Measurements from ENCODE around the gene GRPEL1.
"Not testable (repeated sequence)": the region's sequence is repeated elsewhere in the genome, so short reads cannot be mapped to it uniquely, and the experiment has no call there.

GRPEL1 gene

DNA sequence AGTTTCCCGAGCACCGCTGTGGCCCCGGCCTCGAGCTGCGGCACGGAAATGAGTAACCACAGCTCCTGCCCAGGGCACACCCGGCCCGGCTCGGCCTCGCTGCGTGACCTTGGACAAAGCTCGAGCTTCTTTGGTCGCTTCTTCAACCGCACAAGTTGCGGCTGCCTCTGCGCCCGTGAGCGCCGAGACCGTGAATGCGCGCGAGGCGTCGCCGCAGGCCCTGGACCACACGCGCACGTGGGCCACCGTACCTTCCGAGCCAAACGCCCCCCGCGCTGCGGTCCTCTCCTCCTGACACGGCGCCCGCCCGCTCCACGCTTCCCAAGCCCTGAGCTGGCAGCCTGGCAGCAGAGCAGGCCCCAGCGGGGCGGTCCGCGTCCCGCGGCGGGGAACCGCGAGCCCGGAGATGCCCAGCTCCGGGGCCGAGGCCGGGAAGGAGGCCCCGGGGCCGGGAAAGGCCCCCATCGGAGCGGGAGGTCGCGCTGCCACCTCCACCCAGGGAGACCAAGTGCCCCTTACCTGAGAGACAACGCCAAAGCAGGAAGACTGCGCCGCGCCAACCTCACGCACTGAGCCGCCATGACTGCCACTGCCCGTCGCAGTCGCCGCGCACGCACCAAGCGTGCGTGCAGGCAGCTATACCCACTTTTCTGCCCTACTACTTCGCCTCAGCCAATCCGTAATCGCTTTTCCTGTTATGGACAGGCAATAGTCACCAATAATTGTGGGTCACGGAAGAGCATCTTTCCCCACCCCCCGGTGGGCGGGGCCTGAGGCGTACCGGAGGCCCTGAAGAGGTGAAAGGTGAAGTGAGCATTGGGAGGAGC lies at the start of gene GRPEL1:
GRPEL1 (minus strand) TSS at position 613 of the 827 bp plus-strand sequence; CDS start at position 581, 32 bp downstream.
- DNase-seq, result peak; percentile 89

GRCh38 chr4:7116705-7117104 lies 48.8 kb upstream of the GRPEL1 start:
- DNase-seq, result no peak

DNA sequence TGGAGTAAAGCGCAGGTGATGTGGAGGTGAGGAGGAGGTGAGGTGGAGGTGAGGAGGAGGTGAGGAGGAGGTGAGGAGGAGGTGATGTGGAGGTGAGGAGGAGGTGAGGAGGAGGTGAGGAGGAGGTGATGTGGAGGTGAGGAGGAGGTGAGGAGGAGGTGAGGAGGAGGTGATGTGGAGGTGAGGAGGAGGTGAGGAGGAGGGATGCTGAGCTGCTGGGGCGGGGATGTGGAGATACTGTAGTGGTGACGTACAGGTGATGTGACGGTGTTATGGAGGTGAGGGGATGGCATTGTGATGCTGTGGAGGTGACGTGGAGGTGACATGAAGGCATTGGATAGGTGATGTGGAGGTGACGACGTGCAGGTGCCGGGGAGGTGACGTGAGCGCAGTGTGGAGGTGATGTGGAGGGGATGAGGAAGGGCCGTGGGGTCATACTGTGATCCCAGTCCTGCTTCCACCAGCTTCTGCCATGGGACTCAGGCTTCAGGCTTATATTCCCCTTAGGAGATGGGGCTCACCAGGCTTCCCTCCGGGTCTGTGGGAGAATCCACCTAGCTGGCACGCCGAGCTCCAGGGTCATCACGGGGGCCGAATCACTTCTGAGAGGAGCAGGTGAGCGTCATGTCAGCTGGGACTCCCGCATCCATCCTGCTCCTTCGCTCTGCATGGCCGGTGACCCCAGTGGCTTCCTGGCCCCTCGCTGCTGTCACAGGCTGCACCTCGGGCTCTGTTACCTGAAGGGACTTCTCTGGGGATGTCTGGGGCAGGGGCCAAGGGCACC lies 47.9 kb upstream of the GRPEL1 start:
- no peak for DNase-seq

DNA sequence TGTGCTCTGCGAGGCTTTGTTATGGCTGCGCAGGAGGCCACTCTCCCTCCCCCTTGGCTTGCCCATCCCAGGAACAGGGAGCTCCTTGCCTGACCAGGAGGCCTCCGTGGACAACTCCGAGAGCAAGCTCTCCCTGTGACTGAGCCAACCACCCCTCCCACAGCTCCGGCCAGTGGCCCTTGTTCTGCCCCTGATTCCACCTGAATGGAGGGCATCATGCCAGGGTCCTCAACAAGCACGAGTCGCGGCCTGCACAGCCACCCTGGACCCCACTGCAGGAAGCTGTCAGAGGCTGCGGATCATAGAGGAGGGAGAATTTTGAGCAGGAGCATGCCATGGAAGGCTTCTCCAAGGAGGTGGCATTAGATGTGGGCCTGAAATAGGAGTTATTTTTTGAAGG lies 44.8 kb upstream of the GRPEL1 start:
- no peak for DNase-seq

DNA sequence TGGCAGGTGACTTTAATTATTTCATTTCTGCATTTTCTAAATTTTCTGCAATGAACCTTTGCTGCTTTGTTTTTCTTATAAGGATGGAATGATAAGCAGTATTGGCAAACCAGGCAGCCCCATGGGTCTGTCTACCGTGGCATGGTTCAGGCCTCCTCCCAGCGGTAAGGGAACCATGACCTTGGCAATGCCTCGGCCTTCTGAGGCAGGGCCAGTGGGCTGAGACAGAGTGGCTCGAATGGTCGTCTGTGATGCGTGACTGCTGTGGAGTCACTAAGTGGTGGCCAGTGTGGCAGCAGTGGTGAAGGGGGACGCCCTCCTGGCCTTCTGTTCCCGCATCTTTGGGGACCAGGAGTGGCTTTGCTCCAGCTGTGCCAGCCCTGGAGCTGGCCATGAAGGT lies 43.6 kb upstream of the GRPEL1 start:
- no peak for DNase-seq

DNA sequence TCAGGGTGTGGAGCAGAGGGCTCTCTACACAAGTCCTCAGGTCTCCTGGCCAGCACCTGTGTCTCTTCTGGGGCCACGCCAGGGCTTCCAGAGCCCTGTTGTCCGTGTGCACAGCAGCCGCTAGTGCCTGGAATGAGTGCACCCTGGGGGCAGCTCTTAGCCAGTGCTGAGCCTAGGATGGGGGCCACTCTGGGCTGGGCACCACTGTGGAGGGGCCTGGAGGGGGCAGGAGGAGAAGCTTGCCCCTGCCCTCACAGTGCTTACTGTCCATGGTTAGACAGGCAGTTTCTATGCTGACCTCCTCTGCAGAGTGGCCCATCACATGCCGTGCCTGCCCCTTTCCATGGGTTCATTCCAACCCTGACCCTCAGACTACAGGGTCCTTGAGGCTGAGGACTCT lies 42.7 kb upstream of the GRPEL1 start:
- DNase-seq, result no peak

- DNase-seq, result no peak
Measured at GRCh38 chr4:7109169-7109568, 41.3 kb upstream of the GRPEL1 start.

- no peak for DNase-seq
Measured at GRCh38 chr4:7108660-7109059, 40.8 kb upstream of the GRPEL1 start.

DNA sequence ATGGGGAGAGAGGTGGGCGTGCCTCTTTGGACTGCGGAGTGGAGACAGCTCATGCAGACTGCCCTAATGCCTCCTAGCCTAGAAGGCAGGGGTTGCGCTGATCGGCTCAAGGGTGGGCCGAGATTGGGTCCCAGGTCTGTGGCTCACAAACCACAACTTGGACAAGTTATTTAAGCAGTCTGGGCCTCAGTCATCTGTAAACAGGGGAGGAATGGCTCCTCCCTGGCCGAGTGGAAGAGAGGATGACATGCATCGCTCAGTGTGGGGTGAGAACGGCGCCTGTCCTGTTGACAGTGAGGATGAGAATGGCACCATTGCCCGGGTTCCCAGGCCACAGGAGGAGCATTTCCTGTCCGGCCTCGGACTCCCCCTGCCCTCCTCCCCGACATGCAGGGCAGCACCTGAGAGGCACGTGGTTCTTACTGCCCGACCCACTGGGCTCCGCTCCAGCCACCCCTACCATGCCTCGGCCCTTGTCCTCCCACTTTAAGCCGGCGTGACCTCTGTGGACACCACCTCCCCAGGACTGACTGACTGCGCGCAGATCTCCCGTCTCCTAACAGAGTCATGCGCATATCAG lies 40.3 kb upstream of the GRPEL1 start:
- DNase-seq, result no peak

- no peak for DNase-seq
Measured at GRCh38 chr4:7107166-7107905, 39.5 kb upstream of the GRPEL1 start.

DNA sequence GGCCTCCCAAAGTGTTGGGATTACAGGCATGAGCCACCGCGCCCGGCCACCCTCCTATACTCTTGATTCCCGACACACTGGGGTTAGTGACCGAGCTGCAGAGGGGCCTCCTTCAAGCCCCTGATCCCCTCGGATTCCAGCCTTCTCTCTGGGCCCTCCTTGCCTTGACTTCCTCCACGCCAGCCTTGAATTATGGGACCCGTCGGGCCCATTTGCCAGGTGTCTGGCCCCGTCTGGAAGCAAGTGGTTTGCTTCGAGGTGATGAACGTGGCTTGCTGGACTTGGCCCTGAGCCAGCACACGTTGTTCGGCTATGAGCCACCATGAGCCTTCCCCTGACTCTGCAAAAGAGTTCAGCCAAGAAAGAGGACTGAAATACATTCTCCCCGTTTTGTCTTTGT lies 37.4 kb upstream of the GRPEL1 start:
- DNase-seq, result no peak

DNA sequence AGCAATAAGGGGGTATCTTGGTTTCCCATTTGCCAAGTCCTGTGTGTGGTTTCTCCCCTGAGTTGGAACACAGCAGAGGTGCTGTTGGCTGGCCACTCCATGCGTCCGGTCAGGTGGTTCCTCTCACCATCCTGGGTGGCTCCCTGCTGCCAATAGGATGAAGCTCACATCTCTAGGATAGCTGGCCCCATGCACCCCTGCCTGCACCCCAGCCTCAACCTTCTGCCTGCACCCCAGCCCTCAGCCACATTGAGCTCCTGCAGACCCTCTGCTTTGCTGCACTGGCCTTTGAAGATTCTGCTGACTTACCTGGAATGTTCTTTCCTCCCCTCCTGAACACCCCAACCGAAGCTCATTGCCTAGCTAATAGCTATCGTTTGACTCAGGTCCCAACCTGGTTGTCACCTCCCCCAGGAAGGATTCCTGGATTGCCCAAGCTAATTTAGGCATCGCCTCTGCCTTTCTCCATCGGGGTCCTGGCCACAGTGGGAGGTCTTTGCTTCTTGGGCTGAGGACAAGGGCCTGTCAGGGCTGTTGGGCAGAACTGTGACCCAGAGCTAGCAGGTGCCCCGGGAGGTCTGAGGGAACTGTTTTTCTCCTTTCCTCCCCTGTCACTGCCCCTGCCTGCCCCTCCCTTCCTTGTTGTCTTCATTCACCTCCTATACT lies 36.6 kb upstream of the GRPEL1 start:
- DNase-seq, result no peak

- no peak for DNase-seq
Measured at GRCh38 chr4:7103607-7104365, 35.9 kb upstream of the GRPEL1 start.

GRCh38 chr4:7103031-7103606 lies 35.3 kb upstream of the GRPEL1 start:
- no peak for DNase-seq

- not testable (repeated sequence) for DNase-seq
Measured at GRCh38 chr4:7102516-7102909, 34.6 kb upstream of the GRPEL1 start.

GRCh38 chr4:7101692-7102515 lies 34.0 kb upstream of the GRPEL1 start:
- no peak for DNase-seq

GRCh38 chr4:7096236-7096635 lies 28.4 kb upstream of the GRPEL1 start:
- DNase-seq, result no peak

GRCh38 chr4:7095611-7096155 lies 27.8 kb upstream of the GRPEL1 start:
- DNase-seq, result no peak

- no peak for DNase-seq
Measured at GRCh38 chr4:7094916-7095315, 27.1 kb upstream of the GRPEL1 start.

DNA sequence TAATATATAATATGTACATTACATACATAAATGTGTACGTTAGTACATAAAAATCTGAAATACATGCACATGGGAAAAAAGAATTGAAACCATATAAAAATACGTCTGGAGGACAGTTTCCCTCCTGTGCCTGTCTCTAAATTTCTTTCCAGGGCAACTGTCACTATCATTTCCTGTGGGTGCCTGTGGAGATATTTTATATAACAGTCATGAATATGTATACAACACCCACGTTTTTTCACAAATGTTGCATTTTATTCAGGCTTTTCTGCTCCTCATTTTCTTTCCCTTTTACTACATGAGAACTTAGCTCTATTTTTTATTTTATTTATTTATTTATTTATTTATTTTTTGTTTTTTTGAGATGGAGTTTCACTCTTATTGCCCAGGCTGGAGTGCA lies 24.2 kb upstream of the GRPEL1 start:
- DNase-seq, result no peak

Data from NCI-H1436 treated with DMSO at 0.1 percent for 48 hours (cell line).